ENCODE data around the gene TPM4.
"Not testable (repeated sequence)": the region's sequence is repeated elsewhere in the genome, so short reads cannot be mapped to it uniquely, and the experiment has no call there.

GRCh38 chr19:16119075-16119857 lies 43.0 kb downstream of the TPM4 start:
- TF ChIP-seq CTCF (IDR thresholded peaks at IDR 0.05; ENCODE audit: low read depth, low read length, poor library complexity, severe bottlenecking); EZH2phosphoT487 (IDR thresholded peaks at IDR 0.05; ENCODE audit: borderline replicate concordance, low read length): not testable (repeated sequence)
